DMS114 treated with DMSO at 0.1 percent for 48 hours (cell line): Measurements from ENCODE around the gene TMEM219.
A peak's percentile ranks its signal among the peaks of the same experiment; 100 is the strongest.
"Not testable (repeated sequence)": the region's sequence is repeated elsewhere in the genome, so short reads cannot be mapped to it uniquely, and the experiment has no call there.

Experiments used
- DNase-seq: peaks from one replicate; lab custom pipeline; 2025; ENCODE audit not compliant: unreplicated experiment; lab: John Stamatoyannopoulos, UW

The TMEM219 gene

GRCh38 chr16:29961479-29962343 lies at the start of gene TMEM219:
TSS of gene TMEM219 (plus strand) at chr16:29962079. CDS start at chr16:29963144, 1,065 bp downstream.
- peak; percentile 76 for DNase-seq

GRCh38 chr16:29912087-29912486 lies 49.8 kb upstream of the TMEM219 start:
- no peak for DNase-seq

DNA sequence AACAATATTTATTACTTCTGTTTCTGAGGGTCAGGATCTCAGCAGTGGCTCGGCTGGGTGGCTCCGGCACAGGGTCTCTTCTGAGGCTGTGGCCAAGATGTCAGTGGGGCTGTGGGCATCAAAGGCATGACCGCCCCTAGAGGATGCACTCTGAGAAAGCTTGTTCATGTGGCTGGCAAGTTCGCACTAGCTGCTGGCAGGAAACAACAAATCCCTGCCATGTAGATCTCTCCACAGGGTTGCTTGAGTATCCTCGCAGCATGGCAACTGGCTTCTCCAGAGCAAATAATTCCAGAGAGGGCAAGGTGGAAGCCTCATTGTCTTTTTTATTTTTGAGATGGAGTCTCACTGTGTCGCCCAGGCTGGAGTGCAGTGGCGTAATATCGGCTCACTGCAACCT lies 48.4 kb upstream of the TMEM219 start:
- no peak for DNase-seq

DNA sequence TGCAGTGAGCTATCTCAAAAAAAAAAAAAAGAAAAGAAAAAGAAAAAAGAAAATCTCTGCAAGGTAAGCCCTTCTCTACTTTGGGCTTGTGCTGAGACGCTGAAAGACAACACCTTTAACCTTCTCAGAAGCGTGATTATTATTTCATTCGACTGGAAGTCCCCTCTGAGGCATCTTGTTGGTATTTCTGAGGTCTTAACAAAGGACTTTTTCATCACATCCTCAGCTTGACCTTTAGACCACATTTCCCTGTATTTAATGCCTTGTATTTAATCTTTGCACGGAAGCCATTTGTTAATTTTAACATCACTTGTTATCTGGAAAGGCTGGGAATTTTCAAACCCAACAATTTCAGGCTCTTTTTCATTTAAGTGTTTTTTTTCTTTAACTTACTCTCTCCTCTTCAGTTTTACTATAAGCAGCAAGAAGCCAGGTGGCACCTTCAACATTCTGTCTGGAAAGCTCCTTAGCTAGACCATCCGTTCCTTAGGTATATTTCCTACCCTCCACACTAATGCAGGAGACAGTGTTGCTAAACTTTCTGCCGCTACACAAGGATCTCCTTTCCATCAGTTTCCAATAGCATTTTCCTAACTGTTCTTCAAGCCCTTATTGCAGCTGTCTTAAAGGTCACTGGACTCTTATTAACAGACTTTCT lies 46.2 kb upstream of the TMEM219 start:
- DNase-seq, result no peak

DNA sequence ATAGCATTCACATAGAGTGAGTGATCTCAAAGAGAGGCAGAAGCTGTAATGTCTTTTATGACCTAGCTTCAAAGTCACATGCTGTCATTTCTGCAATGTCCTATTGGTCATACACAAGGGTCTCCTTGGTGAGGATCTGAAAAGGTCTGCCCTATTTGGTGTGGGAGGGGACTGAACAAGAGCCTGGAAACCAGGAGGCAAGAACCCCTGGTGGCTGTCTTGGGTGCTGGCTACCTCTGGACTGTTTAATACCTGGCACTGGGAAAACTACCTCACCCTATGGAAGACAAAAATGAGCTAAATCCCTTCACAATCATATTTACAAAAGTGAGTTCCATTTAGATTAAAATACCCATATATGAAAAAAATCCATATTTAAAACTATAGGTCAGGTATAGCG lies 44.9 kb upstream of the TMEM219 start:
- DNase-seq, result no peak

DNA sequence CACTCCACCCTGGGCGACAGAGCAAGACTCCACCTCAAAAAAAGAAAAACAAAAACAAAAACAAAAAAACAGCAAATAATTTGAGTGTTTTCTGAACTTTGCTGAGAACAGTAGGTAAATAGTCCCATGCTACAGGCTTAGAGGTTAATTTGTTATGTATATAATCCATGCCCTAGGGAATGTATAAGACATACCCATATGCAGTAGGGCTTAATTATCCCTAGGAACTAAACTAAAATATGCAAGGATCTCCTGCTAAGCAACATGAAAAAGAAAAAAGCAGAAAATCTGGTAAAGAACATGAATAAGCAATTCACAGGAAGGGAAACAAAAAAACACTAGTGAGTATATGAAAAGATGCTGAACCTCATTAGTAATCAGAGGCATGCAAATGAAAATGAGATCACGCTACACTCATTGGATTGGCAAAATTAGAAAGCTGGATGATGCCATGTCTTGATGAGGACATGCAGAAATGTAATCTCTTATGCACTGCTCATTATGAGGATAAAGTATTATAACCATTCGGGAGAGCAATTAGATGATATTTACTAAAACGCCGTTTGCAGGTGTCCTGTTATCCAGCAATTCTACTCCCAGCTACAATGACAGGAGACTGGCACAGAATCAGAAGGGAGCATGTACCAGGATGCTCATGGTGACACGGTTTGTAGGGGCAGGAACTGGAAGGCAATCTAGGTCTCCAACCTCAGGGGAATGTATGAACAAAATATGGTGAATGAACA lies 41.4 kb upstream of the TMEM219 start:
- DNase-seq, result no peak

DNA sequence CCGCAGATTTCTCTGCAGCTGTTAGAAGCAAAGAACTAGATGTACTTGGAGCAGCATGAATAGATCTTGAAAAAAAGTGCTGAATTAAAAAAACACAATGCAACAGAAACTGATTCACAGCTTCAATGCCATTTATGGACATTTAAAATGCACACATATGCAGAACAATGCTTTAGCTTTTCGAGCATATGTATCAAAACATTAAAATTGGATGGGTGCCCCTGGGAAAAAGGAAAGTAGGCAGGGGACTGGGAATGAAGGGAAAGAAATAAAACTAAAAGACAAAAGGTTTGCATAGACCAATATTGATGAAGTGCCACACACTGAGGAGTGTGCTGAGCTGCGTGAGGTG lies 40.9 kb upstream of the TMEM219 start:
- no peak for DNase-seq

- no peak for DNase-seq
Measured at GRCh38 chr16:29922326-29922725, 39.6 kb upstream of the TMEM219 start.

- no peak for DNase-seq
Measured at GRCh38 chr16:29922986-29923501, 38.8 kb upstream of the TMEM219 start.

DNA sequence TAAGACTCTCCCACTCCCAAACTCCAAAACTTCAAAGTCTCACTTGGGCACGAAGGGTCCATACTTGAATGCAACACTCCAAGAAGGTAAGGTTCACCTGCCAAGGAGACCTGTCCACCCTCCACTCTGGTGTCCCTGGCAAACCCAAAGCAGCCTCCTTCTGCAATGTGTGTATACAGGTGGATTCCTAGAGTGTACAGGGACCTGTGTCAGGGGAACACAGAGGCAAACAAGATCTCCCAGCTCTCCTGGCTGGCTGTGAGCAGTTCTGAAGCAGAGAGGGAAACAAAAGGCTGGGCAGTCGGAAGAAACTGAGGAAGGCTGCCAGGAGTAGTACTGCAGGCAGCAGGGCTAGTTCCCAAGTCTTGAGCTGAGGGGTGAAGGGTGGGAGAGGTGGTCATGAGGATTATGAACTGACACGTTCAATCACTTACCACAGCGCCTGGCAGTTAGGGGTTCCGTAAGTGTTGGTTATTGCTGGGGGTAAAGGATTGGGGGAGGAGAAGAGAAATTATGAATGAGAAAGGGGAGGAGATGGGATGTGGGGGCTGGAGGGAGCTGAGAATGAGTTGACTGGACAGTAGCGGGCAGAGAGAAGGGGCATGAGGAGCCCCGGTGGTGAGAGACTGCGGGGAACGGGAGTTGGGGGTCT lies 36.6 kb upstream of the TMEM219 start:
- no peak for DNase-seq

GRCh38 chr16:29925781-29926710 lies 35.8 kb upstream of the TMEM219 start, which contains the start of gene KCTD13:
TSS of gene KCTD13 (minus strand) at chr16:29926226. CDS start at chr16:29926033, 193 bp downstream.
- peak; percentile 64 for DNase-seq

DNA sequence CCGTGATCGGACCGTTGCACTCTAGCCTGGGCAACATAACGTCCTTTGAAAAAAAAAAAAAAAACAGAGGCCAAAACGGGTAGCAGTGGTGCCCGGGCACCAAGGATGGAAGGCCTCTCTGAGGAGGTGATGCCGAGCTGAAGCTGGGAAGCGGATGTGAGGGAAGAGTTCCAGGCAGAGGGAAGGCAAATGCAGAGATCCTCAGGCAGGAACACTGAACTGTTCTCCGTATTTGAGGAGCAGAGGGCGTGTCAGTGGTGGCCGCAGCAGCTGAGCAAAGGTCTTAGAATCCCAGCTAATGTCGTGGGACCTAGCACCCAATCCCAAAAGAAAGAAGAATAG lies 35.2 kb upstream of the TMEM219 start:
- DNase-seq, result no peak

- no peak for DNase-seq
Measured at GRCh38 chr16:29927070-29927905, 34.6 kb upstream of the TMEM219 start.

GRCh38 chr16:29931750-29932149 lies 30.1 kb upstream of the TMEM219 start:
- DNase-seq, result not testable (repeated sequence)

DNA sequence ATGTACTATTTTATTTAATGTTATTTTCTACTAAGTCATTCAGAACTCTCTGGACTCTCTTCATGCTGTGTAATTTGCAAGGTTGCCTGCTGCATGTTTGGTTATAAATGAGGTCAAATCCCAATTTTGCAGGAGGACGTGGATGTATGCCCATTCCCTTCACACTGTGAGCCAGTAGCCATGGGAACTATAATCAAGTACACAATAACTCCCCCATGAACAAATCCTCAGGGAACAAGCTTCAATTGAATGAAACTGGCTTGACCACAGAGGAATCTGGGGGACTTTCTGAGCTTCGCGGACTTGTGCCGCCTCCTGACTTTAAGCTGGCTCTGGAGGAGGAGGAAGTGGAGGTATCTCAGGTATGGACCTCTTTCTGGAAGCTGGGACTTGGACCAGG lies 21.2 kb upstream of the TMEM219 start:
- DNase-seq, result no peak

DNA sequence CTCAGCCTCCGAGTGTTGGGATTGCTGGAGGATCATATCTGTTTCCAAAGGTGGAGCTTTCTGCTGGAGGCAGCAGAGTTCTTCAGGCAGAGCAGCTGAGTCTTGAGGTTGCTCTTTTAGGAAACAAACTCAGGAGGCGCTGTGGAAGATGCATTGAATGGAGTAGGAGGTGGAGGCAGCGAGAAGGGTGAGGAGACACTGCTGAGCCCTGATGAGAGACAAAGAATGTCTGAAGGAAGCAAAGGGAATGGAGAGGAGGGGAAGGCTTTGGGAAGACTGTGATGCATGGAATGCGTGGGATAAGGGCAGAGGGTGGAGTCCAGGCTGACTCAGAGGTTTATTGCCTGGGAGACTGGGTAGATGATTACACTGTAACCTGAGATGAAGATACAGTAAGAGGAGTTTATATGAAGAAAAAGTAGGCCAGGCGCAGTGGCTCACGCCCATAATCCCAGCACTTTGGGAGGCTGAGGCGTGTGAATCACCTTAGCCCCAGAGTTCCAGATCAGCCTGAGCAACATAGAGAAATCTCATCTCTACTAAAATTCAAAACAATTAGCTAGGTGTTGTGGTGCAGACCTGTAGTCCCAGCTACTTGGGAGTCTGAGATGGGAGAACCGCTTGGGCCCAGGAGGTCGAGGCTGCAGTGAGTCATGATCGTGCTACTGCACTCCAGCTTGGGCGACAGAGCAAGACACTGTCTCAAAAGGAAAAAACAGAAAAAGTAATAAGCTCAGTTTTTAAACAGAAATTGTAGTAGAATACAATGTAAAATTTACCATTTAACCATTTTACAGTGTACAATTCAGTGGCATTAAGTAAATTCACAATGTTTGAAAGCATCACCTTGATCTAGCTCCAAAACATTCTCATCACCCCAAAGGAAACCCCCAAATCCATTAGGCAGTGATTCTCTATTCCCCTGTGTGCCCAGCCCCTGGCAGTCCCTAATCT lies 17.8 kb upstream of the TMEM219 start:
- DNase-seq, result no peak

- DNase-seq, result no peak
Measured at GRCh38 chr16:29947897-29948296, 14.0 kb upstream of the TMEM219 start.
